Stimulated activated CD8-positive, alpha-beta memory T cell treated with anti-CD3 and anti-CD28 coated beads, Interleukin-12 subunit alpha, Interleukin-12 subunit beta, amount 100 ng/mL, for 24 hours (primary cell): ENCODE results near the gene PRTFDC1.
"Not testable (repeated sequence)": the region's sequence is repeated elsewhere in the genome, so short reads cannot be mapped to it uniquely, and the experiment has no call there.

Source experiments
- DNase-seq: peaks from one replicate; pipeline ENCODE4 v3.0.0-alpha.2; 2020; ENCODE audit errors: extremely low read depth

The PRTFDC1 gene

GRCh38 chr10:24952143-24952706 is at the start of gene PRTFDC1:
Gene PRTFDC1, minus strand, starts transcription at chr10:24952606. Its CDS starts 31 bp downstream, at chr10:24952575.
- no peak for DNase-seq

GRCh38 chr10:24998044-24998443 is 45.6 kb upstream of the PRTFDC1 start:
- no peak for DNase-seq

- DNase-seq, result no peak
Observed at GRCh38 chr10:24995072-24995471, 42.7 kb upstream of the PRTFDC1 start.

- no peak for DNase-seq
Observed at GRCh38 chr10:24993237-24993958, 41.0 kb upstream of the PRTFDC1 start.

GRCh38 chr10:24992512-24993133 is 40.2 kb upstream of the PRTFDC1 start:
- no peak for DNase-seq

- DNase-seq, result no peak
Observed at GRCh38 chr10:24991298-24991697, 38.9 kb upstream of the PRTFDC1 start.

DNA sequence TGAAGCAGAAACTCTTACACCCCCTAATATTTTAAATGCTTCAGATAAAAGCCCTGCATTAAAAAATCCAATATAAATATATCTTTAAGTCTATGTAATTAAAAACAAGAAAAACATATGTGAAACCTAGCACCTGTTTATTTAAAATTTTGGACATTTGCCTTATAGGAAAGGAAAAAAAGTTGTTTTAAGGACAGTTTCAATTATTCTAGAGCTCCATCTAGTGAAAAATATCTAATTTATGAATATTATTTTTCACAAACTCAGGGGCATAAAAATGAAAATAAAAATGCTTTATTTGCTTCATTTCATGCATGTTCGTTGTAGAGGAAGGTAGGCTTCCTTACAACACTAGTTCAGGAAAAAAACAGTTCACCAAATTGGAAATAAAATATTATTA is 37.5 kb upstream of the PRTFDC1 start:
- no peak for DNase-seq

DNA sequence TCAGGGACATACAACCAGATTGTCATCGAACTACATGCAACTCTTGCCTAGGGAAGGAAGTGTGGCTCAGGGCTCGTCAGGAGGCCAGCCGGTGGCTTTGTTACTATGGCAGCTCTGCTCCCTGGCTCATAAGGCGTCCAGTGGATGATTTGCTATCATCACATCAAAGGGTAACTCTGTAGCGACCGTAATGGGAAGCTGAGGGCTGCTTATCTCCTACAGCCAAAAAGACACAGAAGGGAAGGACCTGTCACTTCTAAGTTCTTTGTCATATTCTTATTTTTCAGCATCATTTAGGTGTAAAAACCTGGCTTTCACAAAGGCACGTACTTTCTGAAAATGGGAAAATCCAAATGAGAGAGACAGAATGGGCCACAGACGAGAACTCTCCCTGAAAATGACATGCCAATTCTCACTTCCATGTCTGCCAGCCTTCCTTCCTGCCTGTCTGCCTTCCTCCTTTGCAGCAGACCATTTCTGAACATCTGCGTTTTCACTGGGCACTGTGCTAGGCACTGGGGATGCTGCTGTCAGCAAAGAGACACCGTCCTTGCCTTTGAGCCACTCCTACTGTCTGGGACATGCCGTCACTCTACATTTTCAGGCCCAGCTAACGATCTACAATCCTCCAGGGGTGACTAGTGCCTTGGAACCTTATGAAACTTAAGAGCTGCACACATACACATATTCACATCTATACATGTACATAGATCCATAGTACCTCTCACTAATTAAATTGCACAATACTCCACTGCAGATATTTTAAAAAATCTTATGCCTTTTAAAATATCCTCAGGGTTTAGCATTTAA is 36.6 kb upstream of the PRTFDC1 start:
- no peak for DNase-seq

GRCh38 chr10:24984906-24985305 is 32.5 kb upstream of the PRTFDC1 start:
- DNase-seq, result no peak

DNA sequence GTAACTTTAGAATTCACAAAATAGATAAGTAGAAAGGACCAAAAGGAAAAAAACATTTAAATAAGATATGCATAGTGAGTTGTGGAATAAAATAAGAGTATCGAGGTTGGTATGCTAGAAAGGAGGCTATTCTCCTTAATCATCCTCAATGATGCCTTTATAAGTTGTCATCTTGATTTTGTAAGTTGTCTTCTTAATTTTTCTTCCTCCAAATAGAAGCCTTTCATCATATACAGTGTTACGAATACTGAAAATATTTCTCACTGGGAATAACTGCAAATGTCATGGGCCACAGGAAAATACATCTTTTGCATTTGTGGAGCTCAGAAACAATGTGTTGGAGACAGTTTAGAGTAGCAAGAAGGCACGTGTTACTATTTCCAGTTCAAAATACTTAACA is 31.5 kb upstream of the PRTFDC1 start:
- DNase-seq, result no peak

GRCh38 chr10:24983130-24983529 is 30.7 kb upstream of the PRTFDC1 start:
- no peak for DNase-seq

DNA sequence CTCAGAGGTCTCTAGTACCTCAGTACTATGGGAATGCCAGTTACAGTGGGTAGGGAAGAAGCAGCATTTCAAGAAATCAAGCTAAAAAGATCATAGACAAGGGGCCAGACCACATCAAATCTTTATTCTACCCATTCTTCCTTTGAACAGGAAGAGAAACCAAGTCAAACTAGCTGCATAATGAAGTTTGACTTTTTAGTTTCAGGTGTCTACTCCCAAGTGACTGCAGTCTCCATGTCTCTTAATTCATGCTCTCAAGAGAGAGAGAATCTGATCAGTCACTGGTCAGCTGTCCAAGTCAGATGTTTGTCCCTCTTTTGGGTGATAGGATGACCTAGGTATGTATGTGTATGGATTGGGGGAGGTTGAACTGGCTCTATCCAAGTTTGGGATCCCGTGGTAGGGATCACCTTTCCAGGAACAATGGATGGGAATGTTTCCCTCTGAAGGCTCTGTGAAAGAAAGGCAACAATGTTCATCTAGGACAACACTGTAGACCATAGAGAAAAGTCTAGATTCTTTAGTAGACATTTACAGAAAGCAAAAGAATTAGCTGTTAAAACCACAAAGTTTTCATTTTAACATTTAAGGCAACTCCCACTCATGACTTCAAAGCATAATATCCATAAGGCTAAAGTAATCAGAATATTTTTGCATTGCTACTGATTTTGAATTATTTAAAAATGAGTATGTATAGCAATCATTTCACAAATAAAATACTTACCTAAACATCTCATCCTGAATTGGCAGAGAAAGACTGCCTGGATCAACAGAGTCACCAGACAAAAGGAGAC is 30.1 kb upstream of the PRTFDC1 start:
- DNase-seq, result no peak

- DNase-seq, result no peak
Observed at GRCh38 chr10:24981161-24981710, 28.8 kb upstream of the PRTFDC1 start.

DNA sequence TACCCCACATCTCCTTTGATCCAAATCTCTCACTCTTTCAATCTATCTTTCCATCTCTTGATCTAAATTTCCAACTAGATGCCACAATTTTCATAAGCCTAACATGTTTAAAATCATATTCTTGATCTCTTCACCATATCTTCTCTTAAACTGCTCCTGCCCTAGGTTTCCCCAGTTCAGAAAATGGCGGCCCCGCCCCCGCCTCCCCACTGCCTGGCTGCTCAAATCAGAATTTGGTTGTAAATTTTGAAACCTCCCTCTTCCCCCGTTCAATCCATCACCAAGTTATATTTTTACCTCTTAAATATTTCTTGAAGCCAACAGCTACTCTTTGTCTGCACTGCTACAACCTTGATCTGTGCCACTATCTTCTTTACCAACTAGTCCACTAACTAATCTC is 27.3 kb upstream of the PRTFDC1 start:
- DNase-seq, result no peak

- no peak for DNase-seq
Observed at GRCh38 chr10:24974976-24975375, 22.6 kb upstream of the PRTFDC1 start.

DNA sequence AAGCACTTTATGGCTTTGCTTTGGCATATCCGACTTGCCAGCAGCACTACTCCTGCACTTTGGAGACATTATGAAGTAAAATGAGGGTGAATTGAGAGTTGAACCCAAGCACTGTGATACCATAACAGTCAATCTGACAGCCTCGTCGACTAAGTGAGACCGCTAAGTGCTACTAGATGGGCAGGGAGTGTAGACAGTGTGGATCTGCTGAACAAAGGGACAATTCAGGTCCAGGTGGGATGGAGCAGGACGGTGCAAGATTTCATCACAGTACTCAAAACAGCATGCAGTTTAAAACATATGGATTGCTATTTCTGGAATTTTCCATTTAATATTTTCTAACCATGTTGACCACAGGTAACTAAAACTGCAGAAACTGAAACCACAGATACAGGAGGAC is 20.8 kb upstream of the PRTFDC1 start:
- DNase-seq, result no peak

DNA sequence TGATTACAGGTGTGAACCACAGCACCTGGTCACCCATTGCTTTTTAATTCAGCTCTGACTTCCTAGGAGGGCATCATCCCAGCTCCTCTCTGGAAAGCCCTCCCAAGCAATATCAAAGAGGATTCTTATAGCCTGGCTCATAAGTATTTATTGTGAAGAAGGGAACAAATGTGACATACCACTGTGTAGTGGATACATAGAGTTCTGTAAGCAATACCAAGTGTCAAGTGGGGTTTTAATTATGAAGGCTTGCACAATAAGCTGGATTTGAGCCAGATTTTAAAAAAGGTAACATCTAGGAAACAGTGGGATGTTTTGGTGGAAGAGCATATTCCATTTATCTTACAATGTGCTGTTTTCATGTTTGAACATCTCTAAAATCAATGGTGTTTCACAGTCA is 19.0 kb upstream of the PRTFDC1 start:
- DNase-seq, result no peak

GRCh38 chr10:24969841-24970281 is 17.5 kb upstream of the PRTFDC1 start:
- DNase-seq, result no peak

DNA sequence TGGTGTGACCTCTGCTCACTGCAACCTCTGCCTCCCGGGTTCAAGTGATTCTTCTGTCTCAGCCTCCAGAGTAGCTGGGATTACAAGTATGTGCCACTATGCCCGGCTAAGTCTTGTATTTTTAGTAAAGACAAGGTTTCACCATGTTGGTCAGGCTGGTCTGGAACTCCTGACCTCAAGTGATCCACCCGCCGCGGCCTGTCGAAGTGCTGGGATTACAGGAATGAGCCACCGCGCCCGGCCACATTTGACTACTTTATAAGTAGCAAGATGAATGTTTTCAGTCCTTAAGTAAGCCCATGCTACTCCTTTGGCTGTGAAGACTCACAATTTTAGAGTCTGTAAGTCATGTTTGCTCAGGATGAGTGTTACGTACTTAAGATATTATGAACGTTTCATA is 16.5 kb upstream of the PRTFDC1 start:
- not testable (repeated sequence) for DNase-seq

DNA sequence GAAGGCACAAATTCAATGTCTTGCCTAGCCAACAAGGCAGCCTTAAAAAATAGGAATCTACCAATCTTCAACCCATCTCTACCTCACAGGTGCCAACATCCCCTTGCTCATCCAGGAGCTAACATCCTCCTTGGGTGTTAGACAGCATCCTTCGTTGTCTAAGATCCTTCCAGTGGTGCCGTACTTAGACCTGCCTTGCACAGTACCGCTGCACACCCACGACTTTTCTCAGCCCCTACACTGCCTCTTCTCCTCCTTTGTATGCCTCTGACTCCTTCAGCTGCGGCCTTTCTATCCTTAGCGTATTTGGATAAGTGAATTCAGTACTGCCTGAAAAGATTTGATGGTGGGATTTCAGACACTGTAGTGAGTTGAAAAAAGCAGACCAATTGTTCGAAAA is 15.9 kb upstream of the PRTFDC1 start:
- DNase-seq, result no peak

GRCh38 chr10:24966962-24967481 is 14.6 kb upstream of the PRTFDC1 start:
- no peak for DNase-seq
